HEK293T (cell line): ENCODE data around the gene RBBP8.

Experiments used
- CTCF ChIA-PET: fragments of 350-600 bp; formaldehyde crosslinking; extraction: SDS; loops from one replicate; lab custom pipeline; 2021; ENCODE audit warnings: antibody characterized with exemption, inconsistent platforms; lab: Yijun Ruan, JAX
- POLR2A ChIA-PET: fragments of 350-600 bp; formaldehyde crosslinking; extraction: SDS; loops from one replicate; lab custom pipeline; 2020; ENCODE audit warnings: antibody characterized with exemption, inconsistent platforms; lab: Yijun Ruan, JAX
- DNase-seq: peaks from one replicate; pipeline ENCODE4 v3.0.0; 2012; ENCODE audit warnings: mixed read lengths; ENCODE audit errors: extremely low spot score
- ARNT ChIP-seq: fragments of 450-650 bp; IDR thresholded peaks from 2 replicates; pipeline ENCODE4 v1.6.1; 2017; ENCODE audit warnings: mild to moderate bottlenecking
- BHLHE40 ChIP-seq: fragments of 450-650 bp; IDR thresholded peaks from 2 replicates; pipeline ENCODE4 v1.6.1; 2016; ENCODE audit warnings: mild to moderate bottlenecking, moderate library complexity, borderline replicate concordance
- CTBP1 ChIP-seq: fragments of 450-650 bp; IDR thresholded peaks from 2 replicates; pipeline ENCODE4 v1.6.1; 2016; ENCODE audit warnings: borderline replicate concordance
- ELF4 ChIP-seq: fragments of 450-650 bp; IDR thresholded peaks from 2 replicates; pipeline ENCODE4 v1.6.1; 2017; ENCODE audit warnings: antibody characterized with exemption
- FOXA1 ChIP-seq: fragments of 450-650 bp; IDR thresholded peaks from 2 replicates; pipeline ENCODE4 v1.6.1; 2016; ENCODE audit warnings: mild to moderate bottlenecking
- FOXK2 ChIP-seq: fragments of 450-650 bp; IDR thresholded peaks from 2 replicates; pipeline ENCODE4 v1.6.1; 2016; ENCODE audit warnings: mild to moderate bottlenecking
- FOXM1 ChIP-seq: fragments of 450-650 bp; IDR thresholded peaks from 2 replicates; pipeline ENCODE4 v1.6.1; 2017; ENCODE audit warnings: mild to moderate bottlenecking, borderline replicate concordance
- HDGF ChIP-seq: fragments of 450-650 bp; IDR thresholded peaks from 2 replicates; pipeline ENCODE4 v1.6.1; 2017; ENCODE audit warnings: antibody characterized with exemption, borderline replicate concordance
- L3MBTL2 ChIP-seq: fragments of 450-650 bp; conservative IDR thresholded peaks from 2 replicates; pipeline ENCODE4 v1.6.1; 2016; ENCODE audit warnings: mild to moderate bottlenecking
- LEF1 ChIP-seq: fragments of 450-650 bp; IDR thresholded peaks from 2 replicates; pipeline ENCODE4 v1.6.1; 2017; ENCODE audit warnings: mild to moderate bottlenecking, borderline replicate concordance
- NFRKB ChIP-seq: fragments of 450-650 bp; IDR thresholded peaks from 2 replicates; pipeline ENCODE4 v1.6.1; 2016; ENCODE audit warnings: mild to moderate bottlenecking, moderate library complexity
- PKNOX1 ChIP-seq: fragments of 450-650 bp; IDR thresholded peaks from 2 replicates; pipeline ENCODE4 v1.6.1; 2016
- SP1 ChIP-seq: fragments of 450-650 bp; IDR thresholded peaks from 2 replicates; pipeline ENCODE4 v1.6.1; 2017
- SUZ12 ChIP-seq: fragments of 450-650 bp; IDR thresholded peaks from 2 replicates; pipeline ENCODE4 v1.6.1; 2016; ENCODE audit warnings: mild to moderate bottlenecking
- TARDBP ChIP-seq: fragments of 450-650 bp; IDR thresholded peaks from 2 replicates; pipeline ENCODE4 v1.6.1; 2016
- ZNF384 ChIP-seq: fragments of 450-650 bp; IDR thresholded peaks from 2 replicates; pipeline ENCODE4 v1.6.1; 2016

RBBP8 gene

GRCh38 chr18:23021623-23022022 lies 88.5 kb downstream of the RBBP8 start:
- no peak for TF ChIP-seq FOXM1
- TF ChIP-seq HDGF, result no peak
- no peak for TF ChIP-seq PKNOX1
- no peak for TF ChIP-seq ELF4
- DNase-seq, result no peak
- CTCF ChIA-PET, result no interaction called here
- POLR2A ChIA-PET, result interaction anchor here (0.6 kb wide), 1 partner anchor 18 kb away, joined by 3 read pairs; no protein-coding TSS in a partner anchor

- DNase-seq, result no peak
- ChIA-PET POLR2A (no interaction called here), CTCF (interaction anchor here (0.6 to 1.3 kb wide), 8 partner anchors 9 to 379 kb away, joined by 3 to 4 read pairs (median 3); no protein-coding TSS in a partner anchor)
These were observed 99.0 kb downstream of the RBBP8 start for GRCh38 chr18:23032030-23032582.

GRCh38 chr18:23033056-23033455 lies 99.9 kb downstream of the RBBP8 start:
- no peak for DNase-seq
- ChIA-PET CTCF (interaction anchor here (0.6 to 1.3 kb wide), 3 partner anchors 23 to 379 kb away, joined by 3 read pairs; no protein-coding TSS in a partner anchor), POLR2A (no interaction called here)
- no peak for TF ChIP-seq FOXA1

More at GRCh38 chr18:23032030-23032582, 99.0 kb downstream of the RBBP8 start:
- TF ChIP-seq L3MBTL2, result no peak
- TF ChIP-seq LEF1, result no peak
- no peak for TF ChIP-seq BHLHE40
- no peak for TF ChIP-seq FOXM1
- no peak for TF ChIP-seq CTBP1
- no peak for TF ChIP-seq NFRKB
- no peak for TF ChIP-seq ELF4
- TF ChIP-seq SUZ12, result no peak
- no peak for TF ChIP-seq FOXK2
- TF ChIP-seq FOXA1, result no peak
- no peak for TF ChIP-seq ARNT

GRCh38 chr18:23036660-23037201 lies 103.6 kb downstream of the RBBP8 start:
- CTCF ChIA-PET, result interaction anchor here (0.7 kb wide), 1 partner anchor 375 kb away, joined by 3 read pairs; no protein-coding TSS in a partner anchor
- POLR2A ChIA-PET, result no interaction called here
- TF ChIP-seq HDGF (no peak), NFRKB (no peak), ELF4 (no peak), FOXA1 (no peak), FOXK2 (no peak), LEF1 (no peak), TARDBP (no peak), PKNOX1 (no peak), ZNF384 (no peak), CTBP1 (no peak), SP1 (no peak), SUZ12 (no peak), BHLHE40 (no peak), FOXM1 (no peak), ARNT (no peak), L3MBTL2 (no peak)
- DNase-seq, result no peak

GRCh38 chr18:23037646-23038045 lies 104.5 kb downstream of the RBBP8 start:
- ChIA-PET POLR2A (no interaction called here), CTCF (no interaction called here)
- TF ChIP-seq ELF4 (no peak), BHLHE40 (no peak), FOXK2 (no peak), TARDBP (no peak), CTBP1 (no peak), FOXA1 (no peak), L3MBTL2 (no peak), SUZ12 (no peak), NFRKB (no peak), PKNOX1 (no peak), ZNF384 (no peak), FOXM1 (no peak), SP1 (no peak), HDGF (no peak), ARNT (no peak), LEF1 (no peak)

GRCh38 chr18:23038712-23039111 lies 105.6 kb downstream of the RBBP8 start:
- no peak for DNase-seq
- TF ChIP-seq FOXK2 (no peak), LEF1 (no peak), FOXM1 (no peak)
- ChIA-PET CTCF (no interaction called here), POLR2A (no interaction called here)

More at GRCh38 chr18:23037646-23038045, 104.5 kb downstream of the RBBP8 start:
- no peak for DNase-seq
